GM23338 (cell line): Measurements from ENCODE around the gene SLC25A48.

Experiments used
- CTCF ChIP-seq, 2 experiments: fragments of 200-600 bp in 1 of 2; sonication (generic) in 1 of 2; conservative IDR thresholded peaks; 2 replicates each; pipeline versions ENCODE4 v1.5.1 to v1.6.1; 2016 to 2017; ENCODE audit warnings: antibody characterized with exemption in 2 of 2, low read depth in 2 of 2, mild to moderate bottlenecking in 2 of 2, moderate library complexity in 1 of 2
- POLR2AphosphoS5 ChIP-seq: IDR thresholded peaks from 2 replicates; pipeline ENCODE4 v1.6.1; 2016; ENCODE audit warnings: antibody characterized with exemption, low read depth

DNA sequence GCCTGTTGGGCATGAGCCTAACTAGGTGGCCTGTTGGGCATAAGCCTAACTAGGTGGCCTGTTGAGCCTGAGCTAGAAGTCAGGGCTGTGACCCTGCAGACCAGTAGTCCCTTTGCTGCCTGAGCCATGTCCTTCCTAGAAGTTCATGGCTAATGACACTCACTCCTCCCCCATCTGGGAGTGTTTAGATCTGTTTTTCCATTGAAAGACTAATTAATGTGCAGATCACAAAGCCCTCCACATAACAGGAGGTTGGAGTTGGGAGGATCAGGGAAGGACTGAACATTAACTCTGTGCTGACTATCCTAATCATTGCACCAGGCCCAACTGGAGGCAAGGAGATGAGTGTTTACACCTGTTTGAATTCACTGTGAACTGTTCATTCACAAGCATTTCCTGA is 27.6 kb downstream of the SLC25A48 start:
- TF ChIP-seq CTCF (conservative IDR thresholded peaks at IDR 0.05; ENCODE audit: low read depth in 2 of 2) (no peak), POLR2AphosphoS5 (no peak)
